GM21786 (cell line): ENCODE results near the gene HASPIN.

ENCODE experiments used
- ATAC-seq: cut with Tn5 transposase; IDR thresholded peaks from one replicate; pipeline ENCODE4 v1.9.1; 2021; ENCODE audit not compliant: unreplicated experiment

Gene HASPIN

GRCh38 chr17:3762922-3763776 lies 39.4 kb downstream of the HASPIN start:
- peak; percentile 79 for ATAC-seq

- no peak for ATAC-seq
Measured at GRCh38 chr17:3763777-3764170, 40.1 kb downstream of the HASPIN start.

GRCh38 chr17:3765981-3766380 lies 42.3 kb downstream of the HASPIN start:
- no peak for ATAC-seq

GRCh38 chr17:3766779-3767178 lies 43.1 kb downstream of the HASPIN start:
- ATAC-seq, result no peak

GRCh38 chr17:3768341-3768740 lies 44.6 kb downstream of the HASPIN start:
- ATAC-seq, result no peak

GRCh38 chr17:3768769-3769168 lies 45.1 kb downstream of the HASPIN start:
- no peak for ATAC-seq

- no peak for ATAC-seq
Measured at GRCh38 chr17:3770466-3770865, 46.8 kb downstream of the HASPIN start.

- no peak for ATAC-seq
Measured at GRCh38 chr17:3771140-3771539, 47.4 kb downstream of the HASPIN start.

- ATAC-seq, result no peak
Measured at GRCh38 chr17:3772764-3773163, 49.1 kb downstream of the HASPIN start.

GRCh38 chr17:3773511-3773910 lies 49.8 kb downstream of the HASPIN start:
- ATAC-seq, result no peak

GRCh38 chr17:3773966-3774365 lies 50.3 kb downstream of the HASPIN start:
- ATAC-seq, result no peak
